ENCODE data around the gene URM1.

URM1 gene

GRCh38 chr9:128406848-128407391, 35.7 kb downstream of the URM1 start:
- Histone ChIP-seq H2AFZ (ENCODE audit: insufficient read depth, low read length, poor library complexity) (no peak overlapping the region), H2BK12ac (ENCODE audit: low read length) (no peak overlapping the region), H3K4ac (ENCODE audit: low read depth, low read length) (no peak overlapping the region), H4K91ac (ENCODE audit: low read depth, low read length) (no peak overlapping the region), H4K12ac (ENCODE audit: low read depth, low read length) (no peak overlapping the region), H3K27me3 (ENCODE audit: insufficient read depth, low read length) (no peaks in the 10 kb centered on the region), H4K8ac (ENCODE audit: low read depth, low read length) (no peak overlapping the region), H3K79me1 (ENCODE audit: low read length) (no peaks in the 10 kb centered on the region), H3K79me2 (ENCODE audit: control insufficient read depth, insufficient read depth, low read length, poor library complexity) (no peaks in the 10 kb centered on the region), H3K4me2 (ENCODE audit: low read length) (no peak overlapping the region), H3K14ac (ENCODE audit: low read length) (no peak overlapping the region), H3K4me3 (ENCODE audit: low read depth, low read length) (no peak overlapping the region), H2AK5ac (ENCODE audit: low read length) (no peak overlapping the region), H3K36me3 (ENCODE audit: control insufficient read depth in 1 of 2, insufficient read depth in 2 of 2, low read length in 2 of 2) (no peaks in the 10 kb centered on the region), H3K27ac (ENCODE audit: low read depth, low read length) (no peak overlapping the region), H3K9me3 (ENCODE audit: insufficient read depth, low read depth, low read length) (no peaks in the 10 kb centered on the region), H3K9ac (ENCODE audit: low read length) (no peak overlapping the region), H3K23ac (ENCODE audit: low read length) (no peak overlapping the region), H2BK120ac (ENCODE audit: insufficient read depth, low read length, poor library complexity) (no peak overlapping the region), H2BK5ac (ENCODE audit: low read depth, low read length, poor library complexity) (no peak overlapping the region), H3K4me1 (ENCODE audit: control insufficient read depth in 1 of 2, insufficient read depth in 2 of 2, low read length in 2 of 2) (peaks cover 3 to 8% of the 10 kb centered on the region in 2 experiments), H3K18ac (ENCODE audit: low read length) (no peak overlapping the region)
- no peak for DNase-seq
- no CpG with 5 or more reads among the region's 9 CpGs for WGBS (ENCODE audit: extremely low coverage, insufficient coverage, insufficient read length)

- no peak overlapping the region for H2BK12ac ChIP-seq (ENCODE audit: low read length)
- WGBS (ENCODE audit: extremely low coverage, insufficient coverage, insufficient read length), result no CpG with 5 or more reads among the region's 26 CpGs
- no peaks in the 10 kb centered on the region for H3K36me3 ChIP-seq (ENCODE audit: control insufficient read depth in 1 of 2, insufficient read depth in 2 of 2, low read length in 2 of 2)
- H4K91ac ChIP-seq (ENCODE audit: low read depth, low read length), result no peak overlapping the region
- no peak overlapping the region for H3K18ac ChIP-seq (ENCODE audit: low read length)
- no peak overlapping the region for H3K4me3 ChIP-seq (ENCODE audit: low read depth, low read length)
- peaks cover 5 to 8% of the 10 kb centered on the region in 2 experiments for H3K4me1 ChIP-seq (ENCODE audit: control insufficient read depth in 1 of 2, insufficient read depth in 2 of 2, low read length in 2 of 2)
- no peak overlapping the region for H3K4me2 ChIP-seq (ENCODE audit: low read length)
- no peaks in the 10 kb centered on the region for H3K27me3 ChIP-seq (ENCODE audit: insufficient read depth, low read length)
- no peak for DNase-seq
- no peak overlapping the region for H2BK120ac ChIP-seq (ENCODE audit: insufficient read depth, low read length, poor library complexity)
- H4K12ac ChIP-seq (ENCODE audit: low read depth, low read length), result no peak overlapping the region
- H2AK5ac ChIP-seq (ENCODE audit: low read length), result no peak overlapping the region
- H2BK5ac ChIP-seq (ENCODE audit: low read depth, low read length, poor library complexity), result no peak overlapping the region
- no peak overlapping the region for H3K4ac ChIP-seq (ENCODE audit: low read depth, low read length)
- peaks cover 2% of the 10 kb centered on the region for H3K79me1 ChIP-seq (ENCODE audit: low read length)
- H4K8ac ChIP-seq (ENCODE audit: low read depth, low read length), result no peak overlapping the region
- no peak overlapping the region for H3K27ac ChIP-seq (ENCODE audit: low read depth, low read length)
- no peak overlapping the region for H3K9ac ChIP-seq (ENCODE audit: low read length)
- H3K23ac ChIP-seq (ENCODE audit: low read length), result no peak overlapping the region
- no peaks in the 10 kb centered on the region for H3K79me2 ChIP-seq (ENCODE audit: control insufficient read depth, insufficient read depth, low read length, poor library complexity)
- H3K14ac ChIP-seq (ENCODE audit: low read length), result no peak overlapping the region
- H2AFZ ChIP-seq (ENCODE audit: insufficient read depth, low read length, poor library complexity), result peak overlapping the region; percentile 8
- no peaks in the 10 kb centered on the region for H3K9me3 ChIP-seq (ENCODE audit: insufficient read depth, low read depth, low read length)
Measured at GRCh38 chr9:128408963-128409431, 37.8 kb downstream of the URM1 start.

GRCh38 chr9:128409450-128409849, 38.3 kb downstream of the URM1 start:
- Histone ChIP-seq H3K4me2 (ENCODE audit: low read length) (no peak overlapping the region), H3K23ac (ENCODE audit: low read length) (no peak overlapping the region), H2AFZ (ENCODE audit: insufficient read depth, low read length, poor library complexity) (peak overlapping the region; percentile 27), H3K79me2 (ENCODE audit: control insufficient read depth, insufficient read depth, low read length, poor library complexity) (no peaks in the 10 kb centered on the region), H3K9ac (ENCODE audit: low read length) (no peak overlapping the region), H2AK5ac (ENCODE audit: low read length) (peak overlapping the region; percentile 42), H3K4me3 (ENCODE audit: low read depth, low read length) (no peak overlapping the region), H3K4me1 (ENCODE audit: control insufficient read depth in 1 of 2, insufficient read depth in 2 of 2, low read length in 2 of 2) (peaks cover 5 to 8% of the 10 kb centered on the region in 2 experiments), H3K4ac (ENCODE audit: low read depth, low read length) (no peak overlapping the region), H3K9me3 (ENCODE audit: insufficient read depth, low read depth, low read length) (no peaks in the 10 kb centered on the region), H3K14ac (ENCODE audit: low read length) (no peak overlapping the region), H3K79me1 (ENCODE audit: low read length) (peaks cover 2% of the 10 kb centered on the region), H3K27me3 (ENCODE audit: insufficient read depth, low read length) (no peaks in the 10 kb centered on the region), H4K8ac (ENCODE audit: low read depth, low read length) (peak overlapping the region; percentile 9), H2BK12ac (ENCODE audit: low read length) (peak overlapping the region; percentile 37), H3K36me3 (ENCODE audit: control insufficient read depth in 1 of 2, insufficient read depth in 2 of 2, low read length in 2 of 2) (no peaks in the 10 kb centered on the region), H2BK120ac (ENCODE audit: insufficient read depth, low read length, poor library complexity) (no peak overlapping the region), H4K91ac (ENCODE audit: low read depth, low read length) (no peak overlapping the region), H3K18ac (ENCODE audit: low read length) (no peak overlapping the region), H3K27ac (ENCODE audit: low read depth, low read length) (no peak overlapping the region), H4K12ac (ENCODE audit: low read depth, low read length) (no peak overlapping the region), H2BK5ac (ENCODE audit: low read depth, low read length, poor library complexity) (no peak overlapping the region)
- DNase-seq, result no peak
- no CpG with 5 or more reads among the region's 8 CpGs for WGBS (ENCODE audit: extremely low coverage, insufficient coverage, insufficient read length)

- Histone ChIP-seq H2BK5ac (ENCODE audit: low read depth, low read length, poor library complexity) (no peak overlapping the region), H2BK12ac (ENCODE audit: low read length) (no peak overlapping the region), H3K79me2 (ENCODE audit: control insufficient read depth, insufficient read depth, low read length, poor library complexity) (no peaks in the 10 kb centered on the region), H3K4me2 (ENCODE audit: low read length) (no peak overlapping the region), H3K9ac (ENCODE audit: low read length) (no peak overlapping the region), H3K4me3 (ENCODE audit: low read depth, low read length) (no peak overlapping the region), H4K8ac (ENCODE audit: low read depth, low read length) (no peak overlapping the region), H3K4ac (ENCODE audit: low read depth, low read length) (no peak overlapping the region), H3K27me3 (ENCODE audit: insufficient read depth, low read length) (no peaks in the 10 kb centered on the region), H4K91ac (ENCODE audit: low read depth, low read length) (no peak overlapping the region), H4K12ac (ENCODE audit: low read depth, low read length) (no peak overlapping the region), H3K23ac (ENCODE audit: low read length) (no peak overlapping the region), H3K27ac (ENCODE audit: low read depth, low read length) (no peak overlapping the region), H2AK5ac (ENCODE audit: low read length) (no peak overlapping the region), H2BK120ac (ENCODE audit: insufficient read depth, low read length, poor library complexity) (no peak overlapping the region), H3K36me3 (ENCODE audit: control insufficient read depth in 1 of 2, insufficient read depth in 2 of 2, low read length in 2 of 2) (no peaks in the 10 kb centered on the region), H3K9me3 (ENCODE audit: insufficient read depth, low read depth, low read length) (no peaks in the 10 kb centered on the region), H3K14ac (ENCODE audit: low read length) (no peak overlapping the region), H2AFZ (ENCODE audit: insufficient read depth, low read length, poor library complexity) (no peak overlapping the region), H3K79me1 (ENCODE audit: low read length) (peaks cover 5% of the 10 kb centered on the region), H3K18ac (ENCODE audit: low read length) (no peak overlapping the region), H3K4me1 (ENCODE audit: control insufficient read depth in 1 of 2, insufficient read depth in 2 of 2, low read length in 2 of 2) (peaks cover 8 to 12% of the 10 kb centered on the region in 2 experiments)
- DNase-seq, result peak in 1 of 2 donors; percentile 53
- no CpG with 5 or more reads among the region's 6 CpGs for WGBS (ENCODE audit: extremely low coverage, insufficient coverage, insufficient read length)
Measured at GRCh38 chr9:128409978-128410377, 38.8 kb downstream of the URM1 start.
